Suprapubic skin (tissue), 4 donors: Measurements from ENCODE around the gene MYPOP. TPM values are rescaled to one million over a fixed set of nuclear protein-coding genes. Genes with fewer than 3 reads are reported as not detected.

Experiments
- DNase-seq, 2 donors: peaks; one replicate each; pipeline ENCODE4 v3.0.0-alpha.2; 2019; ENCODE audit warnings: low spot score in 2 of 2
- H3K27ac ChIP-seq: fragments of 200-600 bp; sonication (generic); one replicate; pipeline ENCODE4 v1.5.1; 2019
- H3K27me3 ChIP-seq: fragments of 200-600 bp; sonication (generic); one replicate; pipeline ENCODE4 v1.5.1; 2019
- H3K36me3 ChIP-seq: fragments of 200-600 bp; sonication (generic); one replicate; pipeline ENCODE4 v1.5.1; 2019
- H3K4me1 ChIP-seq: fragments of 200-600 bp; sonication (generic); one replicate; pipeline ENCODE4 v1.5.1; 2019
- H3K4me3 ChIP-seq: fragments of 200-600 bp; sonication (generic); one replicate; pipeline ENCODE4 v1.5.1; 2019; ENCODE audit warnings: mild to moderate bottlenecking
- H3K9me3 ChIP-seq: fragments of 200-600 bp; sonication (generic); one replicate; pipeline ENCODE4 v1.5.1; 2019
- CTCF ChIP-seq, 2 donors: fragments of 200-600 bp in 1 of 2; fragments of 450-650 bp in 1 of 2; sonication (generic) in 1 of 2; IDR thresholded peaks; one replicate each; pipeline ENCODE4 v1.5.1; 2016 to 2019; ENCODE audit warnings: antibody characterized with exemption in 2 of 2, mild to moderate bottlenecking in 1 of 2, moderate library complexity in 1 of 2
- EP300 ChIP-seq: sonication (generic); formaldehyde crosslinking; IDR thresholded peaks from one replicate; pipeline ENCODE4 v1.6.1; 2017; ENCODE audit warnings: antibody characterized with exemption
- POLR2A ChIP-seq, 2 donors: fragments of 450-650 bp; IDR thresholded peaks; one replicate each; pipeline ENCODE4 v1.6.1; 2017; ENCODE audit warnings: antibody characterized with exemption in 2 of 2, mild to moderate bottlenecking in 2 of 2, moderate library complexity in 2 of 2
- POLR2AphosphoS5 ChIP-seq, 3 donors: sonication (generic); formaldehyde crosslinking; IDR thresholded peaks; one replicate each; pipeline ENCODE4 v1.6.1; 2017; ENCODE audit warnings: antibody characterized with exemption in 3 of 3
- WGBS: methylation state at CpG from one replicate; pipeline ENCODE4 v1.1.5; 2018; 5-methylcytosine and 5-hydroxymethylcytosine counted together
- total RNA-seq, 4 donors: library from RNA; depleted of rRNA; stranded (reverse); fragments of >200 nt; gene quantifications; one replicate each; pipeline ENCODE4 v1.1.0, GENCODE V29; 2016

The MYPOP gene
- total RNA-seq, 4 donors from 2014 or later, result 4.4 to 9.4 (median 6.5) TPM

- Histone ChIP-seq H3K4me1 (peaks cover 9% of the 10 kb centered on the region), H3K27ac (no peak overlapping the region), H3K9me3 (no peaks in the 10 kb centered on the region), H3K36me3 (peaks cover 24% of the 10 kb centered on the region), H3K4me3 (no peak overlapping the region), H3K27me3 (no peaks in the 10 kb centered on the region)
- WGBS, result 87% methylated on average over 10 of the region's 17 CpGs
- no peak for TF ChIP-seq POLR2A (IDR thresholded peaks at IDR 0.05)
- TF ChIP-seq POLR2AphosphoS5 (IDR thresholded peaks at IDR 0.05), result no peak
- no peak for DNase-seq
Observed at GRCh38 chr19:45890877-45891276, 11.5 kb downstream of the MYPOP start.

- peaks cover 22% of the 10 kb centered on the region for H3K4me1 ChIP-seq
- H3K36me3 ChIP-seq, result peaks cover 13% of the 10 kb centered on the region
- H3K4me3 ChIP-seq, result no peak overlapping the region
- 79% methylated on average over 6 of the region's 6 CpGs for WGBS
- H3K27ac ChIP-seq, result no peak overlapping the region
- no peaks in the 10 kb centered on the region for H3K9me3 ChIP-seq
- no peak for DNase-seq
- TF ChIP-seq CTCF (IDR thresholded peaks at IDR 0.05), result no peak
- no peak for TF ChIP-seq POLR2AphosphoS5 (IDR thresholded peaks at IDR 0.05)
- no peak for TF ChIP-seq EP300
- no peak for TF ChIP-seq POLR2A (IDR thresholded peaks at IDR 0.05)
- H3K27me3 ChIP-seq, result no peaks in the 10 kb centered on the region
Observed at GRCh38 chr19:45889210-45889885, 13.1 kb downstream of the MYPOP start.

GRCh38 chr19:45887200-45887710, 15.2 kb downstream of the MYPOP start:
- H3K27ac ChIP-seq, result peak overlapping the region; percentile 91
- 40% methylated on average over 10 of the region's 10 CpGs for WGBS
- peak overlapping the region; percentile 81 for H3K4me3 ChIP-seq
- H3K27me3 ChIP-seq, result no peaks in the 10 kb centered on the region
- peaks cover 13% of the 10 kb centered on the region for H3K36me3 ChIP-seq
- DNase-seq, result no peak
- TF ChIP-seq CTCF (IDR thresholded peaks at IDR 0.05), result no peak
- no peak for TF ChIP-seq POLR2A (IDR thresholded peaks at IDR 0.05)
- no peak for TF ChIP-seq EP300
- no peaks in the 10 kb centered on the region for H3K9me3 ChIP-seq
- H3K4me1 ChIP-seq, result peaks cover 43% of the 10 kb centered on the region

GRCh38 chr19:45886427-45887199, 15.8 kb downstream of the MYPOP start:
- no peak for TF ChIP-seq CTCF (IDR thresholded peaks at IDR 0.05)
- TF ChIP-seq POLR2AphosphoS5 (IDR thresholded peaks at IDR 0.05), result peak in 1 of 3 donors; percentile 14
- TF ChIP-seq POLR2A (IDR thresholded peaks at IDR 0.05), result peak in 1 of 2 donors; percentile 43
- peak overlapping the region; percentile 81 for H3K4me3 ChIP-seq

GRCh38 chr19:45885556-45886426, 16.6 kb downstream of the MYPOP start, which contains the start of gene IRF2BP1:
Gene IRF2BP1 (minus strand): TSS chr19:45886141. CDS start chr19:45885774, 367 bp downstream.
- peak; percentile 95 to 96 for DNase-seq
- TF ChIP-seq POLR2AphosphoS5 (IDR thresholded peaks at IDR 0.05), result peak in 2 of 3 donors; percentile 38 to 46
- peak in 1 of 2 donors; percentile 31 for TF ChIP-seq POLR2A (IDR thresholded peaks at IDR 0.05)
- no peak for TF ChIP-seq CTCF (IDR thresholded peaks at IDR 0.05)
- TF ChIP-seq EP300, result no peak
- H3K9me3 ChIP-seq, result no peaks in the 10 kb centered on the region
- no peaks in the 10 kb centered on the region for H3K27me3 ChIP-seq
- H3K27ac ChIP-seq, result peak within 1 kb of the TSS; percentile 91
- H3K36me3 ChIP-seq, result peaks cover 6% of the 10 kb centered on the region
- peak within 1 kb of the TSS; percentile 81 for H3K4me3 ChIP-seq
- under 1% methylated on average over 30 of the region's 107 CpGs for WGBS
- peaks cover 46% of the 10 kb centered on the region for H3K4me1 ChIP-seq

More at GRCh38 chr19:45886427-45887199, 15.8 kb downstream of the MYPOP start:
- Histone ChIP-seq H3K27ac (peak overlapping the region; percentile 91), H3K9me3 (no peaks in the 10 kb centered on the region), H3K4me1 (peaks cover 46% of the 10 kb centered on the region), H3K36me3 (peaks cover 13% of the 10 kb centered on the region), H3K27me3 (no peaks in the 10 kb centered on the region)
- 0% methylated on average over 2 of the region's 32 CpGs for WGBS
- DNase-seq, result peak; percentile 94 to 95
